ENCODE data around the gene NCOA1. TPM values are rescaled to one million over a fixed set of nuclear protein-coding genes. Genes with fewer than 3 reads are reported as not detected.

Gene NCOA1
- total and polyA plus RNA-seq, 4 donors, result 6.5 to 26.6 (median 16.3) TPM

- H3K4me1 ChIP-seq (ENCODE audit: control insufficient read depth in 4 of 4, insufficient read depth in 4 of 4, low read length in 3 of 4), result peaks cover 0 to 1% (median 0%) of the 10 kb centered on the region in 4 donors
- no peaks in the 10 kb centered on the region for H3K9me3 ChIP-seq (ENCODE audit: control insufficient read depth in 4 of 4, low read length in 3 of 4)
- no peaks in the 10 kb centered on the region for H3K36me3 ChIP-seq (ENCODE audit: control insufficient read depth in 4 of 4, insufficient read depth in 3 of 4, low read depth in 1 of 4, low read length in 3 of 4)
- WGBS, result 91% methylated on average over 1 of the region's 1 CpG
- no peak overlapping the region for H3K27ac ChIP-seq (ENCODE audit: low read depth in 1 of 2, low read length in 2 of 2)
- H3K9ac ChIP-seq (ENCODE audit: low read depth in 1 of 2, low read length in 2 of 2), result no peak overlapping the region
- TF ChIP-seq FOXA1 (IDR thresholded peaks at IDR 0.05) (no peak), NR2F2 (IDR thresholded peaks at IDR 0.05) (no peak), REST (IDR thresholded peaks at IDR 0.05) (no peak), TAF1 (conservative IDR thresholded peaks at IDR 0.05) (no peak), GABPA (IDR thresholded peaks at IDR 0.05 in 1 of 2, conservative IDR thresholded peaks at IDR 0.05 in 1 of 2) (no peak), ZBTB33 (IDR thresholded peaks at IDR 0.05) (no peak), RAD21 (IDR thresholded peaks at IDR 0.05) (no peak), FOXA2 (IDR thresholded peaks at IDR 0.05) (no peak), EGR1 (IDR thresholded peaks at IDR 0.05; ENCODE audit: low read depth in 2 of 2) (no peak)
- TF ChIP-seq, protein P1, sequence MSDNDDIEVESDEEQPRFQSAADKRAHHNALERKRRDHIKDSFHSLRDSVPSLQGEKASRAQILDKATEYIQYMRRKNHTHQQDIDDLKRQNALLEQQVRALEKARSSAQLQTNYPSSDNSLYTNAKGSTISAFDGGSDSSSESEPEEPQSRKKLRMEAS (IDR thresholded peaks at IDR 0.05), result no peak
- no peak overlapping the region for H3K4me3 ChIP-seq (ENCODE audit: low read depth in 1 of 3, low read length in 3 of 3)
- H3K27me3 ChIP-seq (ENCODE audit: control insufficient read depth in 4 of 4, insufficient read depth in 4 of 4, low read length in 3 of 4), result no peaks in the 10 kb centered on the region
- DNase-seq (ENCODE audit: low spot score), result no peak
Observed at GRCh38 chr2:24521162-24521857, 30.3 kb downstream of the NCOA1 start.

DNA sequence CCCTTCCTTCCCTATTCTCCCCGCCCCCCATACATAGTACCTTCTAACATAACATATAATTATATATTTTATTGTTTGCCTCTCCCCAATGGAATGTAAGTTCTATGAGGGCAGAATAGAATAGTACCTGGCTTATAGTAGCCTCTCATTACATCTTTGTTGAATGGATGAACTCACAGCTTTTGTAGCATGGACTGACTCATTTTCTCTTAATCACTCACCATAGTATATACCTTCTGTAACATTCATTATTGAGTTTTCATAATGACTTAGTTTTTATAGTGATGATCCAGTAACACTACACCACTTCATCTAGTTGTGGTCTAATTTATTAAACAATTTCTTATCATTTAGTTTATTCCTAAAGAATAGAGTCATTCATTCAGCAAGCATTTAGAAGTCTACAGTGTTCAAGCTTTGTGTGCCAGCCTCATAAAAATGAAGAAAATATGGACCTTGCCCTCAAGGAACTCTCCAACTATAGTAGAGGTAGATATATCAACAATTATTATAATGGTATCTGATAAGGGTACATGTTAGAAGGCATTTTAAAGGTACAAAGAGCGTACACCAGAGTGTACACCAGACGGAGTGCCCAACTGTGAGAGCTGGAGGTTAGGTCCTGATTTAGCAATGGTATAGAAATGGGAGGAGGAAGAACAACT is 31.1 kb downstream of the NCOA1 start:
- H3K27me3 ChIP-seq (ENCODE audit: control insufficient read depth in 4 of 4, insufficient read depth in 4 of 4, low read length in 3 of 4), result no peaks in the 10 kb centered on the region
- WGBS, result 95% methylated on average over 3 of the region's 3 CpGs
- no peak for DNase-seq (ENCODE audit: low spot score)
- no peak overlapping the region for H3K9ac ChIP-seq (ENCODE audit: low read depth in 1 of 2, low read length in 2 of 2)
- no peaks in the 10 kb centered on the region for H3K36me3 ChIP-seq (ENCODE audit: control insufficient read depth in 4 of 4, insufficient read depth in 3 of 4, low read depth in 1 of 4, low read length in 3 of 4)
- H3K4me3 ChIP-seq (ENCODE audit: low read depth in 1 of 3, low read length in 3 of 3), result no peak overlapping the region
- H3K9me3 ChIP-seq (ENCODE audit: control insufficient read depth in 4 of 4, low read length in 3 of 4), result no peaks in the 10 kb centered on the region
- H3K27ac ChIP-seq (ENCODE audit: low read depth in 1 of 2, low read length in 2 of 2), result no peak overlapping the region
- H3K4me1 ChIP-seq (ENCODE audit: control insufficient read depth in 4 of 4, insufficient read depth in 4 of 4, low read length in 3 of 4), result peaks cover 0 to 1% (median 0%) of the 10 kb centered on the region in 4 donors
- TF ChIP-seq SP1 (IDR thresholded peaks at IDR 0.05), result no peak
- no peak for TF ChIP-seq ATF3 (IDR thresholded peaks at IDR 0.05)
- no peak for TF ChIP-seq FOXA1 (IDR thresholded peaks at IDR 0.05)
- no peak for TF ChIP-seq RAD21 (IDR thresholded peaks at IDR 0.05)
- TF ChIP-seq HNF4G (IDR thresholded peaks at IDR 0.05), result no peak
- TF ChIP-seq RXRA (IDR thresholded peaks at IDR 0.05), result no peak
- no peak for TF ChIP-seq CTCF (IDR thresholded peaks at IDR 0.05; ENCODE audit: low read depth, low read length, missing input control)
- no peak for TF ChIP-seq GABPA (IDR thresholded peaks at IDR 0.05 in 1 of 2, conservative IDR thresholded peaks at IDR 0.05 in 1 of 2)
- TF ChIP-seq EGR1 (IDR thresholded peaks at IDR 0.05; ENCODE audit: low read depth in 2 of 2), result no peak
- no peak for TF ChIP-seq ZBTB33 (IDR thresholded peaks at IDR 0.05)
- no peak for TF ChIP-seq FOXA2 (IDR thresholded peaks at IDR 0.05)
- no peak for TF ChIP-seq REST (IDR thresholded peaks at IDR 0.05)
- TF ChIP-seq TAF1 (conservative IDR thresholded peaks at IDR 0.05), result no peak
- TF ChIP-seq YY1 (IDR thresholded peaks at IDR 0.05), result no peak

Measured in liver (tissue), 9 donors.